Ammon's horn (tissue), 1 donor: Measurements from ENCODE around the gene TRIM63.
"Not testable (repeated sequence)": the region's sequence is repeated elsewhere in the genome, so short reads cannot be mapped to it uniquely, and the experiment has no call there.

Experiments used
- DNase-seq: peaks from one replicate; pipeline ENCODE4 v3.0.0-alpha.2; 2016; ENCODE audit warnings: low spot score

The TRIM63 gene

GRCh38 chr1:26067432-26067911, at the start of gene TRIM63:
Gene TRIM63, minus strand, starts transcription at chr1:26067630. Its CDS starts 136 bp downstream, at chr1:26067494.
- DNase-seq, result no peak

GRCh38 chr1:26114165-26114927, 46.9 kb upstream of the TRIM63 start:
- no peak for DNase-seq

- no peak for DNase-seq
These were observed 45.0 kb upstream of the TRIM63 start for GRCh38 chr1:26112407-26112775.

GRCh38 chr1:26111530-26112406, 44.3 kb upstream of the TRIM63 start, which contains the start of gene PDIK1L:
Gene PDIK1L, plus strand, starts transcription at chr1:26111824. Its CDS starts 2,485 bp downstream, at chr1:26114309.
- DNase-seq, result peak; percentile 92

GRCh38 chr1:26110731-26111529, 43.5 kb upstream of the TRIM63 start:
- DNase-seq, result peak; percentile 80

GRCh38 chr1:26109229-26110164, 42.1 kb upstream of the TRIM63 start:
- no peak for DNase-seq

- not testable (repeated sequence) for DNase-seq
These were observed 37.8 kb upstream of the TRIM63 start for GRCh38 chr1:26105226-26105548.

GRCh38 chr1:26102526-26102925, 35.1 kb upstream of the TRIM63 start:
- no peak for DNase-seq

GRCh38 chr1:26102119-26102518, 34.7 kb upstream of the TRIM63 start:
- no peak for DNase-seq

- DNase-seq, result not testable (repeated sequence)
These were observed 32.8 kb upstream of the TRIM63 start for GRCh38 chr1:26100204-26100603.

GRCh38 chr1:26099780-26100179, 32.4 kb upstream of the TRIM63 start:
- DNase-seq, result no peak

- no peak for DNase-seq
These were observed 31.2 kb upstream of the TRIM63 start for GRCh38 chr1:26098602-26099001.

- DNase-seq, result no peak
These were observed 30.3 kb upstream of the TRIM63 start for GRCh38 chr1:26097696-26098095.

- DNase-seq, result peak; percentile 80
These were observed 29.0 kb upstream of the TRIM63 start for GRCh38 chr1:26096471-26096870.

- peak; percentile 31 for DNase-seq
These were observed 27.4 kb upstream of the TRIM63 start for GRCh38 chr1:26094677-26095383.

- no peak for DNase-seq
These were observed 26.7 kb upstream of the TRIM63 start for GRCh38 chr1:26094076-26094669.

GRCh38 chr1:26093569-26093968, 26.1 kb upstream of the TRIM63 start:
- DNase-seq, result not testable (repeated sequence)

- no peak for DNase-seq
These were observed 25.0 kb upstream of the TRIM63 start for GRCh38 chr1:26092422-26092821.

GRCh38 chr1:26090893-26091292, 23.5 kb upstream of the TRIM63 start:
- no peak for DNase-seq

- no peak for DNase-seq
These were observed 21.7 kb upstream of the TRIM63 start for GRCh38 chr1:26089125-26089524.
